ENCODE results near the gene G0S2.

DNA sequence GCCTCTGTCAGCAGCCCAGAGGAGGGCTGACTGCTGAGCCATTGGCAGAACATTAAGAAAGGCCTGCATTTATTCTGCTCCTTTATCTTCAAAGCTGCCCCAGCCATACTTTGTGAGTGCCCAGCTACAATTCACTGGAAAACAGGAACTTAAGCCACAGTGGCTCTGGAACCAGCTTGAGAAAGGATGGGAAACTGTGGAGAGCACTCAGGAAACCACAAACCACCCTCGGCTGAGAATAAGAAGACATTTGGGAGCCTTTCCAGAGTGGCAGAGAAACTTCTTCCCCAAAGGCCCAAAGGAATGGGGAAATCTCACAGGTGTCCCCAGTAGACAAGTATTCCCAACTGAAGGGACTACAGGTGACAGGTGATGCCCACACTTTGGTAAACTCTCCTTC is 24.8 kb upstream of the G0S2 start:
- TF ChIP-seq, protein P1, sequence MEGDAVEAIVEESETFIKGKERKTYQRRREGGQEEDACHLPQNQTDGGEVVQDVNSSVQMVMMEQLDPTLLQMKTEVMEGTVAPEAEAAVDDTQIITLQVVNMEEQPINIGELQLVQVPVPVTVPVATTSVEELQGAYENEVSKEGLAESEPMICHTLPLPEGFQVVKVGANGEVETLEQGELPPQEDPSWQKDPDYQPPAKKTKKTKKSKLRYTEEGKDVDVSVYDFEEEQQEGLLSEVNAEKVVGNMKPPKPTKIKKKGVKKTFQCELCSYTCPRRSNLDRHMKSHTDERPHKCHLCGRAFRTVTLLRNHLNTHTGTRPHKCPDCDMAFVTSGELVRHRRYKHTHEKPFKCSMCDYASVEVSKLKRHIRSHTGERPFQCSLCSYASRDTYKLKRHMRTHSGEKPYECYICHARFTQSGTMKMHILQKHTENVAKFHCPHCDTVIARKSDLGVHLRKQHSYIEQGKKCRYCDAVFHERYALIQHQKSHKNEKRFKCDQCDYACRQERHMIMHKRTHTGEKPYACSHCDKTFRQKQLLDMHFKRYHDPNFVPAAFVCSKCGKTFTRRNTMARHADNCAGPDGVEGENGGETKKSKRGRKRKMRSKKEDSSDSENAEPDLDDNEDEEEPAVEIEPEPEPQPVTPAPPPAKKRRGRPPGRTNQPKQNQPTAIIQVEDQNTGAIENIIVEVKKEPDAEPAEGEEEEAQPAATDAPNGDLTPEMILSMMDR (IDR thresholded peaks at IDR 0.05; ENCODE audit: insufficient read depth, low read depth, low read length) = no peak
- no peak for TF ChIP-seq EZH2 (IDR thresholded peaks at IDR 0.05; ENCODE audit: insufficient read depth, low read length)
